Parathyroid adenoma (tissue), 2 donors: Measurements from ENCODE around the gene RAP2A.

ENCODE experiments used
- H2AFZ ChIP-seq: fragments of 300-600 bp; sonication (generic); one replicate; pipeline ENCODE4 v1.7.0; 2017; ENCODE audit warnings: antibody characterized with exemption, mild to moderate bottlenecking
- H3K27ac ChIP-seq: fragments of 300-600 bp; sonication (generic); one replicate; pipeline ENCODE4 v1.7.0; 2017
- H3K27me3 ChIP-seq: fragments of 300-600 bp; sonication (generic); one replicate; pipeline ENCODE4 v1.7.0; 2017; ENCODE audit warnings: low read length; ENCODE audit not compliant: control insufficient read depth, insufficient read depth
- H3K36me3 ChIP-seq: fragments of 300-600 bp; sonication (generic); one replicate; pipeline ENCODE4 v1.7.0; 2017; ENCODE audit warnings: low read length; ENCODE audit not compliant: control insufficient read depth, insufficient read depth
- H3K4me1 ChIP-seq: fragments of 300-600 bp; sonication (generic); one replicate; pipeline ENCODE4 v1.7.0; 2017; ENCODE audit warnings: control low read depth
- H3K4me2 ChIP-seq: fragments of 300-600 bp; sonication (generic); one replicate; pipeline ENCODE4 v1.7.0; 2017; ENCODE audit warnings: low read length
- H3K4me3 ChIP-seq: fragments of 300-600 bp; sonication (generic); one replicate; pipeline ENCODE4 v1.7.0; 2017; ENCODE audit warnings: low read depth, low read length
- H3K79me2 ChIP-seq: fragments of 300-600 bp; sonication (generic); one replicate; pipeline ENCODE4 v1.7.0; 2017; ENCODE audit warnings: control low read depth
- H3K9ac ChIP-seq: fragments of 300-600 bp; sonication (generic); one replicate; pipeline ENCODE4 v1.7.0; 2017; ENCODE audit warnings: mild to moderate bottlenecking
- H3K9me3 ChIP-seq: fragments of 300-600 bp; sonication (generic); one replicate; pipeline ENCODE4 v1.7.0; 2017; ENCODE audit warnings: low read length; ENCODE audit not compliant: control insufficient read depth
- CTCF ChIP-seq: fragments of 300-600 bp; sonication (generic); IDR thresholded peaks from one replicate; pipeline ENCODE4 v1.7.0; 2017; ENCODE audit warnings: antibody characterized with exemption, mild to moderate bottlenecking
- donor health status: primary hyperparathyroidism.

RAP2A gene

GRCh38 chr13:97438856-97439595, 5.1 kb downstream of the RAP2A start:
- Histone ChIP-seq H3K79me2 (peaks cover 2% of the 10 kb centered on the region), H3K27me3 (no peaks in the 10 kb centered on the region), H3K9ac (no peak overlapping the region), H3K36me3 (no peaks in the 10 kb centered on the region), H3K4me1 (peaks cover 2% of the 10 kb centered on the region), H3K9me3 (no peaks in the 10 kb centered on the region), H3K4me3 (no peak overlapping the region), H3K27ac (no peak overlapping the region), H2AFZ (no peak overlapping the region), H3K4me2 (no peak overlapping the region)
- TF ChIP-seq CTCF, result no peak

- no peak overlapping the region for H3K27ac ChIP-seq
- H3K27me3 ChIP-seq, result no peaks in the 10 kb centered on the region
- no peak overlapping the region for H2AFZ ChIP-seq
- H3K4me2 ChIP-seq, result no peak overlapping the region
- no peak for TF ChIP-seq CTCF
- no peak overlapping the region for H3K9ac ChIP-seq
- peaks cover 2% of the 10 kb centered on the region for H3K4me1 ChIP-seq
- peaks cover 3% of the 10 kb centered on the region for H3K79me2 ChIP-seq
- no peak overlapping the region for H3K4me3 ChIP-seq
- H3K36me3 ChIP-seq, result no peaks in the 10 kb centered on the region
- H3K9me3 ChIP-seq, result no peaks in the 10 kb centered on the region
Measured at GRCh38 chr13:97440598-97441170, 6.7 kb downstream of the RAP2A start.

GRCh38 chr13:97441368-97441767, 7.4 kb downstream of the RAP2A start:
- H3K27me3 ChIP-seq, result no peaks in the 10 kb centered on the region
- peaks cover 2% of the 10 kb centered on the region for H3K4me1 ChIP-seq
- no peak overlapping the region for H3K27ac ChIP-seq
- no peak for TF ChIP-seq CTCF
- H3K4me2 ChIP-seq, result no peak overlapping the region
- H3K9me3 ChIP-seq, result no peaks in the 10 kb centered on the region
- H3K4me3 ChIP-seq, result no peak overlapping the region
- H3K79me2 ChIP-seq, result peaks cover 8% of the 10 kb centered on the region
- H2AFZ ChIP-seq, result no peak overlapping the region
- no peaks in the 10 kb centered on the region for H3K36me3 ChIP-seq
- H3K9ac ChIP-seq, result no peak overlapping the region

- Histone ChIP-seq H2AFZ (no peak overlapping the region), H3K9me3 (no peaks in the 10 kb centered on the region), H3K4me3 (no peak overlapping the region), H3K27me3 (no peaks in the 10 kb centered on the region), H3K9ac (no peak overlapping the region), H3K4me1 (no peaks in the 10 kb centered on the region), H3K79me2 (peaks cover 9% of the 10 kb centered on the region), H3K4me2 (no peak overlapping the region), H3K36me3 (no peaks in the 10 kb centered on the region), H3K27ac (no peak overlapping the region)
- TF ChIP-seq CTCF, result no peak
Measured at GRCh38 chr13:97445522-97446187, 11.7 kb downstream of the RAP2A start.
